ENCODE results near the gene SPEG.

SPEG gene

GRCh38 chr2:219400562-219400961, 34.1 kb upstream of the SPEG start:
- H3K4me3 ChIP-seq (ENCODE audit: low read depth, low read length), result no peak overlapping the region
- TF ChIP-seq, protein P1, sequence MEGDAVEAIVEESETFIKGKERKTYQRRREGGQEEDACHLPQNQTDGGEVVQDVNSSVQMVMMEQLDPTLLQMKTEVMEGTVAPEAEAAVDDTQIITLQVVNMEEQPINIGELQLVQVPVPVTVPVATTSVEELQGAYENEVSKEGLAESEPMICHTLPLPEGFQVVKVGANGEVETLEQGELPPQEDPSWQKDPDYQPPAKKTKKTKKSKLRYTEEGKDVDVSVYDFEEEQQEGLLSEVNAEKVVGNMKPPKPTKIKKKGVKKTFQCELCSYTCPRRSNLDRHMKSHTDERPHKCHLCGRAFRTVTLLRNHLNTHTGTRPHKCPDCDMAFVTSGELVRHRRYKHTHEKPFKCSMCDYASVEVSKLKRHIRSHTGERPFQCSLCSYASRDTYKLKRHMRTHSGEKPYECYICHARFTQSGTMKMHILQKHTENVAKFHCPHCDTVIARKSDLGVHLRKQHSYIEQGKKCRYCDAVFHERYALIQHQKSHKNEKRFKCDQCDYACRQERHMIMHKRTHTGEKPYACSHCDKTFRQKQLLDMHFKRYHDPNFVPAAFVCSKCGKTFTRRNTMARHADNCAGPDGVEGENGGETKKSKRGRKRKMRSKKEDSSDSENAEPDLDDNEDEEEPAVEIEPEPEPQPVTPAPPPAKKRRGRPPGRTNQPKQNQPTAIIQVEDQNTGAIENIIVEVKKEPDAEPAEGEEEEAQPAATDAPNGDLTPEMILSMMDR (IDR thresholded peaks at IDR 0.05; ENCODE audit: borderline replicate concordance, insufficient read depth, low read depth, low read length), result no peak

- no peak overlapping the region for H3K4me3 ChIP-seq (ENCODE audit: low read depth, low read length)
- TF ChIP-seq, protein P1 (IDR thresholded peaks at IDR 0.05; ENCODE audit: borderline replicate concordance, insufficient read depth, low read depth, low read length), result no peak
These were observed 33.0 kb upstream of the SPEG start for GRCh38 chr2:219401606-219402005.

DNA sequence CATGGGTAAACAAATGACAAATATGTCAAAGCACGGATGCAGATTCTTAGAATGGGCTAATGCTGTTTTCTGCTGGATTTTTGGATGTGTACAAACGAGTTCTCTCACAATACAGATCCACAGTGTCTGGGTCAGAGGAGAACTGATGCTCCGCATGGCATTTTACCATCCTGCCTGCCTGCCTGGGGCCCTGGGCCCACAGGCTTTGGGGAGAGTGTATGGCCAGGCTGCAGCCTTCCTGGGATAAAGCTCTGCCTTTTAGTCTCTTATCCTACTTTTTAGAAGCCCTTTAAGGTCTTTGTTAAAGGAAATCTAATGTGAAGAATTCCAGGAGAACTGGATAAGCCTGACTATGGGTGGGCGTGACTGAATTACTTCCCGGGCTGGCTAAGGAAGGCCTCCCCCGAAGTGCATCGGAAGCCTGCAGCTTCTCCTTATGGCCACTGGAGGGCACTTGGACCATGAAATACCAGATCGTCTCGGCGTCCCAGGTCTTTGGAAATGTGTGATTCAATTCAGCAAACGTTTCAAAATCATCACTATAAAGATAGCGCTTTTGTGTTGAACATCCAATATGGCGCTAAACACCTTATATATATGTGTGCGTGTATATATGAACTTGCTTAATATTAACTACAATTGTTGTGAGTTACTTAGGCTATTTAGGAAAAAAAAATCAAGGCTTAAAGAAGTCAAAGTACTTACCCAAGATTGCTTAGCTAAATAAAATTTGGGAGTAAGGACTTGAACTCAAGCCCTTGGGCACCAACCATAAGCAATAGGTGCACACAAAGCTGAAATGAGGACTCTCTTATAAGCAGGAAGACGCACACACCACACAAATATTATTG, 31.8 kb upstream of the SPEG start:
- TF ChIP-seq, protein P1 (IDR thresholded peaks at IDR 0.05; ENCODE audit: borderline replicate concordance, insufficient read depth, low read depth, low read length), result peak; percentile 93
- no peak overlapping the region for H3K4me3 ChIP-seq (ENCODE audit: low read depth, low read length)

DNA sequence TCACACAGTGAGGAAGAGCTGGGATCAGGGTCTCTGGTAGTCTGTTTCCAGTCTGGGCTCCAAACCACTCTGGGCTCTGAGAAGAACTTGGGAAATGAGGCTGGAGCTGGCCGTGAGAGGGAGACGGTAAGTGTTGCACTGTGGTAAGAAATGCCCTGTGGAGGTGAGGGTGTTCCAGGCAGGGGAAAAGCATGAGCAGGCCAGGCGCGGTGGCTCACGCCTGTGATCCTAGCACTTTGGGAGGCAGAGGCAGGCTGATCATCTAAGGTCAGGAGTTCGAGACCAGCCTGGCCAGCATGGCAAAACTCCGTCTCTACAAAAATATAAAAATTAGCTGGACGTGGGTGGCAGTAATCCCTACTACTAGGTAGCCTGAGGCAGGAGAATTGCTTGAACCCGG, 30.8 kb upstream of the SPEG start:
- TF ChIP-seq, protein P1 (IDR thresholded peaks at IDR 0.05; ENCODE audit: borderline replicate concordance, insufficient read depth, low read depth, low read length), result no peak
- no peak overlapping the region for H3K4me3 ChIP-seq (ENCODE audit: low read depth, low read length)

- TF ChIP-seq, protein P1 (IDR thresholded peaks at IDR 0.05; ENCODE audit: borderline replicate concordance, insufficient read depth, low read depth, low read length), result no peak
- H3K4me3 ChIP-seq (ENCODE audit: low read depth, low read length), result no peak overlapping the region
These were observed 30.2 kb upstream of the SPEG start for GRCh38 chr2:219404291-219404910.

DNA sequence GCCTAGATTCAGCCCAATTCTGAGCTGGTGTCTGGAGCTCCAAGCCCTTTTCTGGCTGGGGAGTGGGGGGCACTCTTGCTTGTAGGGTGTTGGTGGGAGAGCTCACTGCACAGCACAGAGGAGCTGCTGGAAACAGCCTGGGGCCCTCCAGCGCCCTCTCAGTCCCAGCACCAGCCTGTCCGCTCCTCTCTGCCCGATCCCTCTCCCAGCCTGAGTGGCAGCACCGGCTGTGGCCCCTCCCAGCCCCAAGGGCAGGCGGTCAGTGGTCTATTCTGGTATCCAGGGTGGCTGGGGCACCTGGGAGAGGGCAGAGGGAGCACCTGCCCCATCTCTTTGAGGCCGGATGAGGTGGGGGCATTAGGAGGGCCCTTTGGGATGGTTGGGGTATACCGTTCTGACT, 29.7 kb upstream of the SPEG start:
- H3K4me3 ChIP-seq (ENCODE audit: low read depth, low read length), result no peak overlapping the region
- TF ChIP-seq, protein P1 (IDR thresholded peaks at IDR 0.05; ENCODE audit: borderline replicate concordance, insufficient read depth, low read depth, low read length), result no peak

DNA sequence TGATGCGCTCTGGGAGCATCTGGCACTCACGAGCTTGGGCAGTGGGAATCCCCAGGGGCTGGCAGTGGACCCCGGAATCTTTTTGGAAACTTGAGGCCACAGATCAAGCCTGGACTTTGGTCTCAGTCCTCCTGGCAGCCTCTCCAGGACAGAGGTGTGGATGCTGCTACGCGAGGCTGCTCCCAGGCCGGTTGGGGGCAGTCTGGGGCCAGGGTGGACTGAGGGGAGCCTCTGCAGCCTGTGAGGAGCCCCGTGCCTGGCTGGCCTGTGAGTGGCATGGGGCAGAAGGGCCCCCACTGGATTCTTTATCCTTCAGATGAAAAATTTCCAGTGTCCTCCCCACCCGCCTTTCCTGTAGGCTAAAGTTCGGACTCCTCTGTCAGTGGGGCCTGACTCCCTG, 29.2 kb upstream of the SPEG start:
- no peak overlapping the region for H3K4me3 ChIP-seq (ENCODE audit: low read depth, low read length)
- TF ChIP-seq, protein P1 (IDR thresholded peaks at IDR 0.05; ENCODE audit: borderline replicate concordance, insufficient read depth, low read depth, low read length), result no peak
